CD4-positive, CD25-positive, alpha-beta regulatory T cell (primary cell): ENCODE results near the gene SLC7A14. TPM values are rescaled to one million over a fixed set of nuclear protein-coding genes. Genes with fewer than 3 reads are reported as not detected.

ENCODE experiments used
- ATAC-seq, 2 donors: fragments of 150-1000 bp; cut with Tn5 transposase; one replicate each; pipeline ENCODE4 v1.10.0; 2021; ENCODE audit warnings: low read depth in 2 of 2, moderate number of reproducible peaks in 2 of 2, moderate library complexity in 1 of 2
- DNase-seq, 3 donors: peaks; one replicate each; pipeline versions ENCODE4 v3.0.0 to v3.0.0-alpha.2; 2012 to 2022; ENCODE audit warnings: mixed read lengths in 1 of 3
- H3K27ac ChIP-seq: one replicate; pipeline ENCODE4 v1.7.0; 2013; ENCODE audit warnings: mild to moderate bottlenecking, low read length; ENCODE audit not compliant: insufficient read depth, poor library complexity, severe bottlenecking
- H3K27me3 ChIP-seq: one replicate; pipeline ENCODE4 v1.7.0; 2013; ENCODE audit warnings: low read length; ENCODE audit not compliant: control insufficient read depth, insufficient read depth
- H3K36me3 ChIP-seq: one replicate; pipeline ENCODE4 v1.7.0; 2013; ENCODE audit warnings: mild to moderate bottlenecking, low read length, moderate library complexity; ENCODE audit not compliant: control insufficient read depth, insufficient read depth
- H3K4me1 ChIP-seq: 2 replicates; pipeline ENCODE4 v1.7.0; 2013; ENCODE audit warnings: mild to moderate bottlenecking, low read length; ENCODE audit not compliant: insufficient read depth, control insufficient read depth, poor library complexity, severe bottlenecking
- H3K4me3 ChIP-seq: one replicate; pipeline ENCODE4 v1.7.0; 2013; ENCODE audit warnings: low read depth, mild to moderate bottlenecking, low read length, moderate library complexity
- H3K9me3 ChIP-seq, 2 experiments: 1 replicate in 1 of 2; 2 replicates in 1 of 2; pipeline ENCODE4 v1.7.0; 2013; ENCODE audit warnings: low read length in 2 of 2, mild to moderate bottlenecking in 1 of 2, moderate library complexity in 1 of 2; ENCODE audit not compliant: control insufficient read depth in 2 of 2
- H3K27ac Mint-ChIP-seq, 3 donors: one replicate each; pipeline ENCODE4 v1.8.0; 2020 to 2022; ENCODE audit warnings: mild to moderate bottlenecking in 3 of 3, mixed read lengths in 3 of 3, moderate library complexity in 2 of 3
- H3K27me3 Mint-ChIP-seq: one replicate; pipeline ENCODE4 v1.8.0; 2022; ENCODE audit warnings: mild to moderate bottlenecking, mixed read lengths
- H3K36me3 Mint-ChIP-seq: one replicate; pipeline ENCODE4 v1.8.0; 2020; ENCODE audit warnings: mixed read lengths
- H3K4me1 Mint-ChIP-seq, 4 donors: one replicate each; pipeline ENCODE4 v1.8.0; 2020 to 2022; ENCODE audit warnings: mixed read lengths in 4 of 4, mild to moderate bottlenecking in 1 of 4
- H3K4me3 Mint-ChIP-seq, 4 donors: one replicate each; pipeline ENCODE4 v1.8.0; 2020 to 2022; ENCODE audit warnings: mild to moderate bottlenecking in 4 of 4, mixed read lengths in 4 of 4, moderate library complexity in 3 of 4
- H3K9me3 Mint-ChIP-seq, 7 donors: one replicate each; pipeline ENCODE4 v1.8.0; 2020 to 2022; ENCODE audit warnings: mixed read lengths in 7 of 7, mild to moderate bottlenecking in 3 of 7, moderate library complexity in 2 of 7
- polyA plus RNA-seq, 4 donors: library from polyadenylated mRNA; unstranded; fragments of 300-500 nt; fragmentation: Illumina TruSeq; gene quantifications; one replicate each; pipeline ENCODE4 v1.2.3, GENCODE V29; 2021
- total RNA-seq: library from RNA; stranded (reverse); gene quantifications from one replicate; pipeline ENCODE4 v1.2.3, GENCODE V29; 2022

SLC7A14 gene
- total and polyA plus RNA-seq, 5 donors from 2014 or later: not detected

- DNase-seq (no peak), ATAC-seq (no peak)
- H3K4me3 ChIP-seq: no peak overlapping the region
- peaks cover 0 to 2% (median 0%) of the 10 kb centered on the region in 7 donors for H3K9me3 Mint-ChIP-seq
- H3K4me3 Mint-ChIP-seq: no peak overlapping the region
- no peaks in the 10 kb centered on the region for H3K9me3 ChIP-seq
- H3K36me3 ChIP-seq: no peaks in the 10 kb centered on the region
- H3K27ac Mint-ChIP-seq: no peak overlapping the region
- H3K4me1 Mint-ChIP-seq: no peaks in the 10 kb centered on the region
- H3K27me3 ChIP-seq: no peaks in the 10 kb centered on the region
- H3K27me3 Mint-ChIP-seq: peaks cover 14% of the 10 kb centered on the region
- H3K27ac ChIP-seq: no peak overlapping the region
- no peaks in the 10 kb centered on the region for H3K4me1 ChIP-seq
- no peaks in the 10 kb centered on the region for H3K36me3 Mint-ChIP-seq
Measured at GRCh38 chr3:170605490-170605889, 19.6 kb upstream of the SLC7A14 start.

- peaks cover 7% of the 10 kb centered on the region for H3K27me3 Mint-ChIP-seq
- no peaks in the 10 kb centered on the region for H3K4me1 ChIP-seq
- H3K9me3 ChIP-seq: no peaks in the 10 kb centered on the region
- H3K27ac ChIP-seq: no peak overlapping the region
- H3K27ac Mint-ChIP-seq: no peak overlapping the region
- no peak overlapping the region for H3K4me3 ChIP-seq
- H3K36me3 Mint-ChIP-seq: no peaks in the 10 kb centered on the region
- DNase-seq (no peak), ATAC-seq (no peak)
- H3K4me1 Mint-ChIP-seq: no peaks in the 10 kb centered on the region
- H3K9me3 Mint-ChIP-seq: peaks cover 0 to 2% (median 0%) of the 10 kb centered on the region in 7 donors
- no peaks in the 10 kb centered on the region for H3K27me3 ChIP-seq
- no peaks in the 10 kb centered on the region for H3K36me3 ChIP-seq
- H3K4me3 Mint-ChIP-seq: no peak overlapping the region
Measured at GRCh38 chr3:170603770-170604510, 18.1 kb upstream of the SLC7A14 start.

DNA sequence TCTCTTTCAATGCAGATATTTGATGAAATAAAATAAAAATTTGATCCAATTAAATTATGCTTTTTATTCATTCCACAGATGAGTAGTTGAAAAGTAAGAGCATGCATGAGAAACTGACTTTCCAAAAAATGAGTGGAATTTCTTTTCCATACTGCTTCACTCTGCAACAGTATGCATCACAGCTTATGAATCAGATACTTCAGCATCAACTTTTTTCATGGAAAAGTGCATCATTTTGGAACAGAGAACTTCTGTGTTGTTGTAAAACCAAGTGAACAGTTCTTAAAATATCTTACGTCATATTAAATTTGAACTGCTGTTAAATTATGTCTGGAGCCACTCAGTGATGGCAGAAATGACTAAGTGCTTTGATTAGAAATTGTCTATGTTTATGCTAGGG, 16.7 kb upstream of the SLC7A14 start:
- no peaks in the 10 kb centered on the region for H3K9me3 ChIP-seq
- peaks cover 5% of the 10 kb centered on the region for H3K27me3 Mint-ChIP-seq
- no peak overlapping the region for H3K27ac Mint-ChIP-seq

DNA sequence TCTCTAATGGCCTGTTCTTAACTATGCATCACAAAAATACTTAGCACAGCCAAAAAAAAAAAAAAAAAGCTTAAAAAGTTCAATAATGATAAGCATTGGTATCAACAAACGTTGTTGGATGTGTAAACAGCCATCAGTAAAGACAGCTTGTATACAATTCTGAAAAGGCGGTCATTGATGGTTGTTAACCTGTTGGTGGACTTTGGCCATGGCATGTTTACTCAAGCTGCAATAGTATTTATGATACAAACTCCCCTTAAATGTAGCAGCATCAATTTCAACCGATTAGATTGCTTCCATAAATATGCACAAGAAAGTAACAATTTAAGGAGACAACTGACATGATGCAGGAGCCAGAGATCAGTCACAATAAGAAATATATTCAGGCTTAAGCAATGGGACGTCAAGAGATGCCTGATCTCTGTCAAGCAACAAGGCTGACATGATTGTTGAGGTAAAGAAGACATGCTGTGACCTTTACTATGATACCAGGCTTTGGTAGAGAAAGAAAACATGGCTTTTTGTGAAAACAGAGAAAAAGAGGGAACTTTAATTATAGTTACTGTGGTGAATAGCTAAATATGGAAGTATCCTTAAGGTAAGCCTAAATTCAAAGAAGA, 14.2 kb upstream of the SLC7A14 start:
- ATAC-seq (no peak), DNase-seq (no peak)
- Mint-ChIP-seq H3K4me1 (no peaks in the 10 kb centered on the region), H3K4me3 (no peak overlapping the region), H3K36me3 (no peaks in the 10 kb centered on the region), H3K27me3 (no peaks in the 10 kb centered on the region), H3K27ac (no peak overlapping the region), H3K9me3 (peaks cover 0 to 2% (median 0%) of the 10 kb centered on the region in 7 donors)
- no peaks in the 10 kb centered on the region for H3K36me3 ChIP-seq
- peaks cover 2% of the 10 kb centered on the region for H3K27me3 ChIP-seq
- no peaks in the 10 kb centered on the region for H3K4me1 ChIP-seq
- no peak overlapping the region for H3K4me3 ChIP-seq
- H3K9me3 ChIP-seq: no peaks in the 10 kb centered on the region
- no peak overlapping the region for H3K27ac ChIP-seq

More for the DNA sequence above, 16.7 kb upstream of the SLC7A14 start:
- Mint-ChIP-seq H3K36me3 (no peaks in the 10 kb centered on the region), H3K4me1 (no peaks in the 10 kb centered on the region), H3K9me3 (peaks cover 0 to 2% (median 0%) of the 10 kb centered on the region in 7 donors), H3K4me3 (no peak overlapping the region)
- H3K36me3 ChIP-seq: no peaks in the 10 kb centered on the region
- H3K4me3 ChIP-seq: no peak overlapping the region
- peaks cover 2% of the 10 kb centered on the region for H3K27me3 ChIP-seq
- no peaks in the 10 kb centered on the region for H3K4me1 ChIP-seq
- no peak overlapping the region for H3K27ac ChIP-seq
- ATAC-seq: no peak
- DNase-seq: no peak

GRCh38 chr3:170599091-170599490, 13.2 kb upstream of the SLC7A14 start:
- Histone ChIP-seq H3K4me3 (no peak overlapping the region), H3K4me1 (no peaks in the 10 kb centered on the region), H3K27me3 (peaks cover 2% of the 10 kb centered on the region), H3K9me3 (no peaks in the 10 kb centered on the region), H3K36me3 (no peaks in the 10 kb centered on the region), H3K27ac (no peak overlapping the region)
- H3K4me1 Mint-ChIP-seq: no peaks in the 10 kb centered on the region
- no peak overlapping the region for H3K27ac Mint-ChIP-seq
- no peak overlapping the region for H3K4me3 Mint-ChIP-seq
- ATAC-seq (no peak), DNase-seq (no peak)
- no peaks in the 10 kb centered on the region for H3K27me3 Mint-ChIP-seq
- H3K36me3 Mint-ChIP-seq: no peaks in the 10 kb centered on the region
- H3K9me3 Mint-ChIP-seq: peaks cover 0 to 2% (median 0%) of the 10 kb centered on the region in 7 donors

- H3K36me3 ChIP-seq: no peaks in the 10 kb centered on the region
- no peaks in the 10 kb centered on the region for H3K4me1 Mint-ChIP-seq
- H3K4me3 Mint-ChIP-seq: no peak overlapping the region
- no peak overlapping the region for H3K27ac Mint-ChIP-seq
- H3K4me3 ChIP-seq: no peak overlapping the region
- H3K9me3 Mint-ChIP-seq: peaks cover 0 to 2% (median 0%) of the 10 kb centered on the region in 7 donors
- no peaks in the 10 kb centered on the region for H3K9me3 ChIP-seq
- peaks cover 2% of the 10 kb centered on the region for H3K27me3 ChIP-seq
- ATAC-seq: no peak
- DNase-seq: no peak
- H3K27ac ChIP-seq: no peak overlapping the region
- no peaks in the 10 kb centered on the region for H3K36me3 Mint-ChIP-seq
- H3K4me1 ChIP-seq: no peaks in the 10 kb centered on the region
- no peaks in the 10 kb centered on the region for H3K27me3 Mint-ChIP-seq
Measured at GRCh38 chr3:170598091-170598502, 12.2 kb upstream of the SLC7A14 start.

GRCh38 chr3:170594528-170594927, 8.7 kb upstream of the SLC7A14 start:
- no peaks in the 10 kb centered on the region for H3K36me3 Mint-ChIP-seq
- DNase-seq (no peak), ATAC-seq (no peak)
- Histone ChIP-seq H3K4me3 (no peak overlapping the region), H3K9me3 (no peaks in the 10 kb centered on the region), H3K36me3 (no peaks in the 10 kb centered on the region), H3K4me1 (no peaks in the 10 kb centered on the region), H3K27ac (no peak overlapping the region), H3K27me3 (peaks cover 6% of the 10 kb centered on the region)
- no peak overlapping the region for H3K27ac Mint-ChIP-seq
- H3K4me3 Mint-ChIP-seq: no peak overlapping the region
- no peaks in the 10 kb centered on the region for H3K4me1 Mint-ChIP-seq
- H3K9me3 Mint-ChIP-seq: peaks cover 0 to 1% (median 0%) of the 10 kb centered on the region in 7 donors
- peaks cover 4% of the 10 kb centered on the region for H3K27me3 Mint-ChIP-seq

- Histone ChIP-seq H3K36me3 (no peaks in the 10 kb centered on the region), H3K4me3 (no peak overlapping the region), H3K27me3 (peaks cover 8% of the 10 kb centered on the region), H3K9me3 (no peaks in the 10 kb centered on the region), H3K4me1 (no peaks in the 10 kb centered on the region), H3K27ac (no peak overlapping the region)
- H3K4me3 Mint-ChIP-seq: no peak overlapping the region
- peaks cover 0 to 6% (median 0%) of the 10 kb centered on the region in 7 donors for H3K9me3 Mint-ChIP-seq
- H3K4me1 Mint-ChIP-seq: no peaks in the 10 kb centered on the region
- H3K27ac Mint-ChIP-seq: no peak overlapping the region
- peaks cover 5% of the 10 kb centered on the region for H3K27me3 Mint-ChIP-seq
- ATAC-seq: no peak
- DNase-seq: no peak
- no peaks in the 10 kb centered on the region for H3K36me3 Mint-ChIP-seq
Measured at GRCh38 chr3:170593634-170594033, 7.8 kb upstream of the SLC7A14 start.
